HCT116 (cell line): Measurements from ENCODE around the gene NUDT22. TPM values are rescaled to one million over a fixed set of nuclear protein-coding genes. Genes with fewer than 3 reads are reported as not detected.

Source experiments
- ATAC-seq: fragments of 200-7000 bp; cut with Tn5 transposase; 2 replicates; pipeline ENCODE4 v1.9.1; 2020; ENCODE audit warnings: mild to moderate bottlenecking, moderate library complexity
- BruUV-seq: library from RNA; stranded (reverse); fragments of 400-500 nt; replicated peaks from 2 replicates; lab custom pipeline; 2021; lab: Mats Ljungman, UMichigan
- CTCF ChIA-PET: fragments of 300-600 bp; sonication (Branson Sonifier 250); formaldehyde crosslinking; loops from one replicate; lab custom pipeline; 2021; ENCODE audit warnings: antibody characterized with exemption; lab: Charles Lee
- POLR2A ChIA-PET: fragments of 300-600, 350-600 bp; sonication (Branson Sonifier 250); formaldehyde crosslinking; loops from one replicate; lab custom pipeline; 2021; ENCODE audit warnings: antibody characterized with exemption; lab: Charles Lee
- RAD21 ChIA-PET, 2 experiments: fragments of 300-600 bp; sonication (Branson Sonifier 250); formaldehyde crosslinking; loops; one replicate each; lab custom pipeline; 2023; ENCODE audit warnings: low total read pairs in 2 of 2; ENCODE audit not compliant: uncharacterized antibody in 2 of 2, unreplicated experiment in 2 of 2, low non-redundant PET in 1 of 2; lab: Charles Lee
- DNase-seq: peaks from one replicate; pipeline ENCODE4 v3.0.0-alpha.2; 2010; ENCODE audit warnings: low read depth, low spot score
- H2AFZ ChIP-seq: fragments of 200-600 bp; shearing (Covaris generic), sonication (generic); 2 replicates; pipeline ENCODE4 v1.6.1; 2017; ENCODE audit warnings: low read depth, mixed run types, mixed read lengths, antibody characterized with exemption, low read length; ENCODE audit not compliant: poor library complexity, severe bottlenecking
- H3K27ac ChIP-seq: 2 replicates; pipeline ENCODE4 v1.5.1; 2012; ENCODE audit warnings: low read depth, low read length
- H3K27me3 ChIP-seq: fragments of 200-600 bp; sonication (generic); 2 replicates; pipeline ENCODE4 v1.6.1; 2016; ENCODE audit warnings: mixed run types, low read length, mixed read lengths; ENCODE audit not compliant: insufficient read depth
- H3K36me3 ChIP-seq, 2 experiments: fragments of 200-500 bp in 1 of 2; fragments of 200-600 bp in 1 of 2; sonication (Bioruptor generic) in 1 of 2; sonication (generic) in 1 of 2; 2 replicates each; pipeline versions ENCODE4 v1.5.1 to v1.6.1; 2014 to 2016; ENCODE audit warnings: low read length in 2 of 2, inconsistent platforms in 1 of 2, mixed read lengths in 1 of 2, mixed run types in 1 of 2; ENCODE audit not compliant: insufficient read depth in 2 of 2, control insufficient read depth in 1 of 2
- H3K4me1 ChIP-seq, 2 experiments: fragments of 200-600 bp in 1 of 2; sonication (generic) in 1 of 2; 2 replicates each; pipeline versions ENCODE4 v1.5.1 to v1.6.1; 2012 to 2017; ENCODE audit warnings: low read length in 2 of 2, inconsistent platforms in 1 of 2, mild to moderate bottlenecking in 1 of 2, mixed read lengths in 1 of 2, mixed run types in 1 of 2, moderate library complexity in 1 of 2; ENCODE audit not compliant: insufficient read depth in 2 of 2, control insufficient read depth in 1 of 2
- H3K4me2 ChIP-seq: fragments of 200-600 bp; sonication (generic); 2 replicates; pipeline ENCODE4 v1.6.1; 2017; ENCODE audit warnings: mixed run types, low read length, mixed read lengths
- H3K4me3 ChIP-seq, 2 experiments: fragments of 200-600 bp in 1 of 2; sonication (generic) in 1 of 2; replicated peaks in 1 of 2; 2 replicates each; pipeline ENCODE4 v1.5.1; 2011 to 2016; ENCODE audit warnings: low read length in 2 of 2, control low read depth in 1 of 2, low read depth in 1 of 2, mild to moderate bottlenecking in 1 of 2, mixed read lengths in 1 of 2, mixed run types in 1 of 2
- H3K79me2 ChIP-seq: fragments of 200-600 bp; sonication (generic); 2 replicates; pipeline ENCODE4 v1.6.1; 2017; ENCODE audit warnings: mild to moderate bottlenecking, mixed run types, low read length, moderate library complexity, mixed read lengths; ENCODE audit not compliant: insufficient read depth
- H3K9ac ChIP-seq: fragments of 200-600 bp; sonication (generic); 2 replicates; pipeline ENCODE4 v1.6.1; 2016; ENCODE audit warnings: low read length, mixed read lengths
- H3K9me2 ChIP-seq: fragments of 200-600 bp; sonication (generic), shearing (Covaris generic); 2 replicates; pipeline ENCODE4 v1.6.1; 2017; ENCODE audit warnings: mixed run types, mild to moderate bottlenecking, moderate library complexity; ENCODE audit not compliant: insufficient read depth
- H3K9me3 ChIP-seq, 2 experiments: fragments of 200-500 bp in 1 of 2; fragments of 200-600 bp in 1 of 2; sonication (Bioruptor generic) in 1 of 2; sonication (generic) in 1 of 2; 2 replicates each; pipeline ENCODE4 v1.6.1; 2014 to 2017; ENCODE audit warnings: low read length in 2 of 2, mixed read lengths in 2 of 2, inconsistent platforms in 1 of 2, low read depth in 1 of 2, mild to moderate bottlenecking in 1 of 2, mixed run types in 1 of 2, moderate library complexity in 1 of 2; ENCODE audit not compliant: control insufficient read depth in 1 of 2, insufficient read depth in 1 of 2
- H4K20me1 ChIP-seq: fragments of 200-600 bp; sonication (generic), shearing (Covaris generic); 2 replicates; pipeline ENCODE4 v1.6.1; 2017; ENCODE audit warnings: mixed run types, mild to moderate bottlenecking, moderate library complexity; ENCODE audit not compliant: insufficient read depth
- ATF3 ChIP-seq: IDR thresholded peaks from 2 replicates; pipeline ENCODE4 v1.6.1; 2012
- CEBPB ChIP-seq: IDR thresholded peaks from 2 replicates; pipeline ENCODE4 v1.6.1; 2012; ENCODE audit warnings: low read depth
- CTCF ChIP-seq, 3 experiments: fragments of 200-600 bp in 1 of 3; sonication (generic) in 1 of 3; IDR thresholded peaks in 2 of 3; conservative IDR thresholded peaks in 1 of 3; 2 replicates each; pipeline ENCODE4 v1.5.1; 2012 to 2017; ENCODE audit warnings: low read depth in 2 of 3, low read length in 2 of 3, antibody characterized with exemption in 1 of 3, borderline replicate concordance in 1 of 3, control low read depth in 1 of 3, mild to moderate bottlenecking in 1 of 3, mixed read lengths in 1 of 3, mixed run types in 1 of 3, moderate library complexity in 1 of 3; ENCODE audit not compliant: insufficient read depth in 1 of 3
- EGR1 ChIP-seq: IDR thresholded peaks from 2 replicates; pipeline ENCODE4 v1.6.1; 2012; ENCODE audit warnings: low read depth
- ELF1 ChIP-seq: IDR thresholded peaks from 2 replicates; pipeline ENCODE4 v1.6.1; 2012; ENCODE audit warnings: low read depth, borderline replicate concordance
- EZH2 ChIP-seq: fragments of 200-600 bp; sonication (generic); IDR thresholded peaks from 2 replicates; pipeline ENCODE4 v1.6.1; 2017; ENCODE audit warnings: antibody characterized with exemption, mixed run types
- EZH2phosphoT487 ChIP-seq: fragments of 200-600 bp; IDR thresholded peaks from 2 replicates; pipeline ENCODE4 v1.6.1; 2018; ENCODE audit warnings: antibody characterized with exemption, borderline replicate concordance
- JUND ChIP-seq: IDR thresholded peaks from 2 replicates; pipeline ENCODE4 v1.6.1; 2012
- MAX ChIP-seq: IDR thresholded peaks from 2 replicates; pipeline ENCODE4 v1.6.1; 2012
- RAD21 ChIP-seq: IDR thresholded peaks from 2 replicates; pipeline ENCODE4 v1.6.1; 2012; ENCODE audit warnings: low read depth, mild to moderate bottlenecking
- SRF ChIP-seq: IDR thresholded peaks from 2 replicates; pipeline ENCODE4 v1.6.1; 2012; ENCODE audit warnings: low read depth
- YY1 ChIP-seq: IDR thresholded peaks from 2 replicates; pipeline ENCODE4 v1.6.1; 2011; ENCODE audit warnings: low read length, low read depth, moderate library complexity, mild to moderate bottlenecking; ENCODE audit not compliant: insufficient replicate concordance; ENCODE audit errors: extremely low read depth
- ZBTB33 ChIP-seq: IDR thresholded peaks from 2 replicates; pipeline ENCODE4 v1.6.1; 2011; ENCODE audit warnings: mild to moderate bottlenecking, low read length, moderate library complexity; ENCODE audit not compliant: insufficient replicate concordance; ENCODE audit errors: extremely low read depth
- ZNF274 ChIP-seq: fragments of 200-500 bp; sonication (Bioruptor generic); IDR thresholded peaks from 2 replicates; pipeline ENCODE4 v1.6.1; 2014; ENCODE audit warnings: mild to moderate bottlenecking, low read depth, low read length, inconsistent platforms
- intact Hi-C: fragments of 100-400 bp; cut with micrococcal nuclease; formaldehyde crosslinking; loops from 2 replicates; pipeline ENCODE4 v1.10.0; 2022
- total RNA-seq: library from RNA; stranded (reverse); gene quantifications from one replicate; pipeline ENCODE4 v1.2.1, GENCODE V29; 2021; ENCODE audit not compliant: unreplicated experiment

NUDT22 gene
- total RNA-seq, 1 experiment from 2014 or later, result 70.9 TPM

GRCh38 chr11:64275031-64275800 is 49.1 kb downstream of the NUDT22 start (continued):
- TF ChIP-seq ATF3, result no peak
- no peak for TF ChIP-seq CTCF (IDR thresholded peaks at IDR 0.05 in 2 of 3, conservative IDR thresholded peaks at IDR 0.05 in 1 of 3; ENCODE audit: borderline replicate concordance in 1 of 3, insufficient read depth in 1 of 3, low read depth in 2 of 3, low read length in 2 of 3)
- TF ChIP-seq ELF1, result no peak
- TF ChIP-seq JUND, result no peak
- no peak for TF ChIP-seq EZH2phosphoT487
- TF ChIP-seq RAD21, result no peak
- no peak for TF ChIP-seq CEBPB

- Histone ChIP-seq H3K27me3 (no peaks in the 10 kb centered on the region), H3K36me3 (no peaks in the 10 kb centered on the region; a peak in 1 of 4 replicates), H3K9me2 (no peaks in the 10 kb centered on the region), H3K27ac (no peak overlapping the region), H3K79me2 (peaks cover 8% of the 10 kb centered on the region; the same call in 1 of the 2 replicates), H3K9ac (no peak overlapping the region), H3K4me2 (no peak overlapping the region), H3K9me3 (no peaks in the 10 kb centered on the region), H4K20me1 (no peaks in the 10 kb centered on the region)
- no TSS peak for BruUV-seq
- POLR2A ChIA-PET, result no interaction called here
- RAD21 ChIA-PET, result no interaction called here
- intact Hi-C loops, result no loop called here
- no peak for DNase-seq
- CTCF ChIA-PET, result no interaction called here
- TF ChIP-seq SRF (no peak), RAD21 (no peak), ATF3 (no peak), EZH2 (no peak), ZNF274 (no peak), CEBPB (no peak), MAX (no peak), ELF1 (no peak), ZBTB33 (no peak), EGR1 (no peak), YY1 (no peak)
- TF ChIP-seq, all 23 proteins: peak for 0
- Histone ChIP-seq H3K4me1 (peaks cover 6 to 9% of the 10 kb centered on the region in 2 experiments; a peak in 2 of 4 replicates), H3K4me3 (no peak overlapping the region), H2AFZ (no peak overlapping the region)
- no peak for ATAC-seq
Observed at GRCh38 chr11:64275841-64276240, 49.8 kb downstream of the NUDT22 start.
